ENCODE measurements around the gene RPL26. TPM values are rescaled to one million over a fixed set of nuclear protein-coding genes. Genes with fewer than 3 reads are reported as not detected.

RPL26 gene
- total RNA-seq, 6 donors from 2014 or later = 736 to 1,938 (median 1,066) TPM

DNA sequence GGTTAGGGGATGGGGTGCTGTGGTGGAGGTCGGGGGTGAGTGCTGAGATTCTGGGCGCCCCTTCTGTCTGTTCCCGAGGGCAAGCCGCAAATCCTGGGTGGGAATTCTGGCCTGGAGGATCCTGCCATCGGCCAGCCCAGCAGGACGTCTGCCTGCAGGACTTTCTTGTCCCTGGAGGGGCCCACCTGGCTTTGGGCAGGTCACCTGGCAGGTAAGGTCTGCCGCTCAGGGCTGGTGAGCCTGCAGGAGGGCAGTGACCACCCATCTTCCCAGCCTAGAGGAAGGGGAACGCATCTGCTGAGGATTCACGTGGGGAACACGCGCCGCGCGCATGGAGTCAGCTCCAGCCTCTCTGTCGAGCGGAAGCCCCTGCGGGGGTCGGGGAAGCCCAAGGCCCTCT lies 9.3 kb upstream of the RPL26 start:
- Histone ChIP-seq H3K27ac (no peak overlapping the region), H3K4me3 (no peak overlapping the region), H3K27me3 (peaks cover 0 to 2% (median 0%) of the 10 kb centered on the region in 4 donors), H3K36me3 (no peaks in the 10 kb centered on the region), H3K9me3 (no peaks in the 10 kb centered on the region), H3K4me1 (no peaks in the 10 kb centered on the region)
- WGBS, 2 donors = 70 to 95% methylated on average over 11 to 15 of the region's 18 CpGs
- no peak for ATAC-seq (ENCODE audit: low FRiP score in 2 of 2)
- no peak for DNase-seq
- TF ChIP-seq POLR2A (IDR thresholded peaks at IDR 0.05) = no peak
- TF ChIP-seq EP300 (IDR thresholded peaks at IDR 0.05) = no peak
- no peak for TF ChIP-seq POLR2AphosphoS5 (IDR thresholded peaks at IDR 0.05)
- TF ChIP-seq, protein P1, sequence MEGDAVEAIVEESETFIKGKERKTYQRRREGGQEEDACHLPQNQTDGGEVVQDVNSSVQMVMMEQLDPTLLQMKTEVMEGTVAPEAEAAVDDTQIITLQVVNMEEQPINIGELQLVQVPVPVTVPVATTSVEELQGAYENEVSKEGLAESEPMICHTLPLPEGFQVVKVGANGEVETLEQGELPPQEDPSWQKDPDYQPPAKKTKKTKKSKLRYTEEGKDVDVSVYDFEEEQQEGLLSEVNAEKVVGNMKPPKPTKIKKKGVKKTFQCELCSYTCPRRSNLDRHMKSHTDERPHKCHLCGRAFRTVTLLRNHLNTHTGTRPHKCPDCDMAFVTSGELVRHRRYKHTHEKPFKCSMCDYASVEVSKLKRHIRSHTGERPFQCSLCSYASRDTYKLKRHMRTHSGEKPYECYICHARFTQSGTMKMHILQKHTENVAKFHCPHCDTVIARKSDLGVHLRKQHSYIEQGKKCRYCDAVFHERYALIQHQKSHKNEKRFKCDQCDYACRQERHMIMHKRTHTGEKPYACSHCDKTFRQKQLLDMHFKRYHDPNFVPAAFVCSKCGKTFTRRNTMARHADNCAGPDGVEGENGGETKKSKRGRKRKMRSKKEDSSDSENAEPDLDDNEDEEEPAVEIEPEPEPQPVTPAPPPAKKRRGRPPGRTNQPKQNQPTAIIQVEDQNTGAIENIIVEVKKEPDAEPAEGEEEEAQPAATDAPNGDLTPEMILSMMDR (IDR thresholded peaks at IDR 0.05) = no peak

- no peaks in the 10 kb centered on the region for H3K9me3 ChIP-seq
- no peaks in the 10 kb centered on the region for H3K4me1 ChIP-seq
- WGBS, 2 donors = 53 to 61% methylated on average over 4 to 7 of the region's 9 CpGs
- TF ChIP-seq, protein P1 (IDR thresholded peaks at IDR 0.05) = no peak
- TF ChIP-seq POLR2AphosphoS5 (IDR thresholded peaks at IDR 0.05) = no peak
- no peak for TF ChIP-seq POLR2A (IDR thresholded peaks at IDR 0.05)
- ATAC-seq (ENCODE audit: low FRiP score in 2 of 2) (no peak), DNase-seq (no peak)
- no peak overlapping the region for H3K4me3 ChIP-seq
- no peaks in the 10 kb centered on the region for H3K36me3 ChIP-seq
- H3K27ac ChIP-seq = no peak overlapping the region
- peaks cover 0 to 2% (median 0%) of the 10 kb centered on the region in 4 donors for H3K27me3 ChIP-seq
Measured at GRCh38 chr17:8391711-8392110, 8.7 kb upstream of the RPL26 start.

DNA sequence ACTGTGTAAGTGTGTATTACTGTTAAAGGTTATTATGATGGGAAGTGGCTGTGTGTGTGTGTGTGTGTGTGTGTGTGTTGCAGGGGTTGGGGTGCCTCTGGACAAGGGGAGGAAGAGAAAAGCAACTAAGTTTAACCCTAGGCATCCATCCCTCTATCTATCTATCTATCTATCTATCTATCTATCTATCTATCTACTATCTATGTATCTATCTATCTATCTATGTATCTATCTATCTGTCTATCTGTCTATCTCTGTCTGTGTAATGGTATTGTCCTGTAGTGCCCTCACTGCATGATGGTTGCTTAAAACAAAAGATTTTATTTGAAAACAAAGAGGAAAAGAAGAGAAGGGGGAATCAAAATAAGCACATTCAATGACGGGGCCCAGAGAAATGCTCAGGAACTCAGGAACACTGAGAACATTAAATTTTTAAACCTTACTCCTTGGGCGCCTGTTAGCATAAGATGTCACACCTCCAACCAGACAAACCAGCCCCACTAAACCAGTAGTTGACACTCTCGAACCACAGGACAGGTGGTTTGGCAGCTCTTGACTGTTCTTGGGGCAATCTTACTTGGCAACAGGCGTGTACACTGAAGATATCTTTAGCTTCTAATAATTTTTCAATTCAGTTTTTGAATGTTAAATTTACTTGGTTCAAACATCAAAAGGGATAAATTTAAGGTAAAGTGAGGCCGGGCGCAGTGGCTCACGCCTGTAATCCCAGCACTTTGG lies 5.1 kb upstream of the RPL26 start:
- Histone ChIP-seq H3K4me1 (peaks cover 12 to 18% (median 16%) of the 10 kb centered on the region in 4 donors), H3K27ac (no peak overlapping the region), H3K27me3 (no peaks in the 10 kb centered on the region), H3K4me3 (no peak overlapping the region), H3K36me3 (no peaks in the 10 kb centered on the region), H3K9me3 (no peaks in the 10 kb centered on the region)
- no peak for DNase-seq
- TF ChIP-seq EP300 (IDR thresholded peaks at IDR 0.05) = no peak
- WGBS, 2 donors = 83 to 84% methylated on average over 7 of the region's 7 CpGs
- ATAC-seq (ENCODE audit: low FRiP score in 2 of 2) = no peak

- DNase-seq = no peak
- peaks cover 0 to 2% (median 0%) of the 10 kb centered on the region in 4 donors for H3K36me3 ChIP-seq
- no peak for ATAC-seq (ENCODE audit: low FRiP score in 2 of 2)
- no peak overlapping the region for H3K4me3 ChIP-seq
- H3K27me3 ChIP-seq = no peaks in the 10 kb centered on the region
- H3K27ac ChIP-seq = no peak overlapping the region
- no peaks in the 10 kb centered on the region for H3K9me3 ChIP-seq
- TF ChIP-seq POLR2A (IDR thresholded peaks at IDR 0.05) (no peak), EP300 (IDR thresholded peaks at IDR 0.05) (no peak), POLR2AphosphoS5 (IDR thresholded peaks at IDR 0.05) (no peak)
- TF ChIP-seq, protein P1 (IDR thresholded peaks at IDR 0.05) = no peak
- WGBS, 2 donors = 56 to 77% methylated on average over 6 of the region's 6 CpGs
- H3K4me1 ChIP-seq = peaks cover 17 to 25% (median 20%) of the 10 kb centered on the region in 4 donors
Measured at GRCh38 chr17:8386841-8387240, 3.8 kb upstream of the RPL26 start.

- WGBS, 2 donors = 61 to 72% methylated on average over 12 of the region's 12 CpGs
Measured at GRCh38 chr17:8384801-8385378, 1.9 kb upstream of the RPL26 start.

More at GRCh38 chr17:8384801-8385378, 1.9 kb upstream of the RPL26 start:
- TF ChIP-seq EP300 (IDR thresholded peaks at IDR 0.05) (no peak), POLR2A (IDR thresholded peaks at IDR 0.05) (no peak), POLR2AphosphoS5 (IDR thresholded peaks at IDR 0.05) (no peak)
- TF ChIP-seq, protein P1 (IDR thresholded peaks at IDR 0.05) = no peak
- peak overlapping the region in 3 of 4 donors; percentile 4 to 64 (median 26) for H3K27ac ChIP-seq
- peak overlapping the region in 1 of 4 donors; percentile 97 for H3K4me3 ChIP-seq
- H3K9me3 ChIP-seq = no peaks in the 10 kb centered on the region
- no peaks in the 10 kb centered on the region for H3K27me3 ChIP-seq
- H3K36me3 ChIP-seq = peaks cover 12 to 21% (median 18%) of the 10 kb centered on the region in 4 donors
- ATAC-seq (ENCODE audit: low FRiP score in 2 of 2) (no peak), DNase-seq (no peak)
- peaks cover 37 to 41% (median 39%) of the 10 kb centered on the region in 4 donors for H3K4me1 ChIP-seq
